IPS-NIHi7 (cell line): ENCODE results near the gene PAEP.
A peak's percentile ranks its signal among the peaks of the same experiment; 100 is the strongest.
"Not testable (repeated sequence)": the region's sequence is repeated elsewhere in the genome, so short reads cannot be mapped to it uniquely, and the experiment has no call there.

Source experiments
- DNase-seq: peaks from one replicate; pipeline ENCODE4 v3.0.0; 2012; ENCODE audit warnings: mixed read lengths; ENCODE audit errors: extremely low spot score

The PAEP gene

DNA sequence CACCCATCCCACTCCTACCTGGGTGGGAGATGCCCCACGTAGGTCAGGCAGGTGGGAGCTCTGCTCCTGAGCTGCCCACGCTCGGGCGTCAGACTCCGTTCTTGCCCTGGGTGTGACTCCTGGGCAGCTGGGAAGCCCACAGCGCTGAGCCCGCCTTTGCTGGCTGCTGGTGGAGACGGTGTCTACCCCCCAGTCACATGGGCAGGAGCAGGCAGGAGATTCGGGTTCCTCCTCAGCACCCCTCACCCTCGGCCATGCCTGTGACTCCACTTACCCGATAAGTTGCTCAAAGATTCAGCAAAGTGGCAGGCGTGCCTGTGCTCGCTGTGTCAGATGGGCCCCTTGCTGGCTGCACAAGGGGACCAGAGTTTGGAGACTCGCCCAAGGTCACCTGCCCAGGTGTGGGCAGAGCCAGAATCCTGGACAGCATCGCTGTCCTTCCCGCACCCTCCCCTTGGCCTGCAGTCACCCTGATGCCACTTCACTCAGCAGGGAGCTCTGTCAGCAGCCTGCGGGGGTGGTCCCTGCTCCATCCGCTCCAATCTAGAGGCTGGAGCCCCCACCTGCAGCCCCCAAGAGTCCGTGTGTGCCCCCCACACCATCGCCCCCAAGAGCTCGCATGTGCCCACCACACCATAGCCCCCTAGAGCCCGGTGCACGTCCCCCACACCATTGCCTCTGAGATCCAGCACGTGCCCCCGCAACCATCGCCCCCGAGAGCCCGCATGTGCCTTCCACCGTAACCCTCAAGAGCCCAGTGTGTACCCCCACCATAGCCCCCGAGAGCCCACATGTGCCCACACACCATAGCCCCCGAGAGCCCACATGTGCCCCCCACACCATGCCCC, 36.1 kb upstream of the PAEP start:
- peak; percentile 6 for DNase-seq

- peak; percentile 8 for DNase-seq
Measured at GRCh38 chr9:135526089-135526729, 35.3 kb upstream of the PAEP start.

GRCh38 chr9:135526730-135527571, 34.6 kb upstream of the PAEP start:
- DNase-seq, result peak; percentile 20

- not testable (repeated sequence) for DNase-seq
Measured at GRCh38 chr9:135528842-135529435, 32.6 kb upstream of the PAEP start.

DNA sequence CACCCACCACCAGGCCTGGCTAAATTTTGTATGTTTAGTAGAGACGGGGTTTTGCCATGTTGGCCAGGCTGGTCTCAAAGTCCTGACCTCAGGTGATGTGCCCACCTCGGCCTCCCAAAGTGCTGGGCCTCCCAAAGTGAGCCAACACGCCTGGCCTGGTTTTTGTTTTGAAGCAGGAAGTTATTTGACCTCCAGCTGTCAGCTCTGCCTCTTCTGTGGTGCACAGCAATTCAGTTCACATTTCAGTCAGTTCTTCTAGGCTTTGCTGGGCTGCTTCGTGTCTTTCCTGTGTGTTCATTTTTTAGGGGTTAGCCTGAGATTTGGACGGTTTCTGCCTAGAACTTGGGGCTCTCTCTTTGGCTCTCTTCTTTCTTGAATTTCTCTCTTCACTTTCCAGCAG, 31.4 kb upstream of the PAEP start:
- no peak for DNase-seq

- peak; percentile 2 for DNase-seq
Measured at GRCh38 chr9:135531096-135531495, 30.5 kb upstream of the PAEP start.

DNA sequence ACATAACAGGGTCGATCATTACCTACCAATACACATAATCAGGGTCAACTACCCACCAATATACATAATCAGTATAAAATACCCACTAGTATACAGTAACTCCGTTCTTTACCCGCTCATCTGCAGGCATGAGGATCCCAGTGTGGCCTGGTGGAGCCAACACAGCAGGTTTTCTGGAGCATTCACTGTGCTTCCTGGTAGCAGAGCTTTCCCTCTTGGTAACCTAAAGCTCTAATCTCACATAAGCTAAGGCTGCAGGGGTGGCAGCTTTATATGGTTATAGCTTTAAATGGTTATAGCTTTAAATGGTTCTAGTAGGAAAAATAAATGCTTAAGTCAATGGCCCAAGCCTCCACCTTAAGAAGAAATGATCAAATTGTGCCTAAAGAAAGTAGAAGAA, 28.4 kb upstream of the PAEP start:
- peak; percentile 3 for DNase-seq

GRCh38 chr9:135533674-135534073, 27.9 kb upstream of the PAEP start:
- DNase-seq, result peak; percentile 3

- peak; percentile 20 for DNase-seq
Measured at GRCh38 chr9:135534192-135534711, 27.3 kb upstream of the PAEP start.

DNA sequence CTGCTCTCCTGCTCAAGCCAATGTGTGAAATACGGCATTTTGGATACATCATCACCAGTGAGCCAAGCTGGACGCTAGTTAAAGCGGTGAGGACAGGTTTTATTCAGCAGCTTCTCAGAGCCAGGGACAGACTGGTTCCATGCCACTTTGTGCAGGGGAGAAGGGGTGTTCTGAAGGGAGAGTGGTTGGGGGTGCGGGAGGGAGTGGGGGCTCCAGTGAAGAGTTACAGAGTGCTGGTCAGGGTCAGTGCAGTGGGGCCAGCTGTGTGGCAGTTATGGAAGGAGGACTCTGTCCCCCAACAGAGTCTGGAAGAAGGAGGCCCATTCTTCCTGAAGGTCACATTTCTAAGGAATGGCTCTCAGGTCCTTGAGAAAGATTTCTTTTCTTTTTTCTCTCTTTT, 26.7 kb upstream of the PAEP start:
- DNase-seq, result not testable (repeated sequence)

DNA sequence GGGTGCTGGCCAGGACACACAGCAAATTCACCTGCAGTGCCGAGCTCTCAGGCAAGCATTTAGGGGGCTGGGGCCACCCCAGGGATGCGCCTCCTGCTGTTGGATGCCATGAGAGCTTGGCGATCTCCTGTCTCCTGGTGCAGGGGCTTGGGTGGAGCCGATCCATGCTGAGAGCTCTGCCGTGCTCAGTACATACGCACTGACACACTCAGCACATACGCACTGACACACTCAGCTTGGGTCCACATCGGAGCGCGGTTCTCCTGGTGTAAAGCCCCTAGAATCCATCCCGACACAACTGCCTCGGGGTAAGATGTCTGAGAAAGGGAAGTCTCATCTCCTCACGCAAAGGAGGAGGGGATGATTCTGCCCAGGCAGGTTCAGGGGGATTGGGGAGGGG, 25.9 kb upstream of the PAEP start:
- not testable (repeated sequence) for DNase-seq

DNA sequence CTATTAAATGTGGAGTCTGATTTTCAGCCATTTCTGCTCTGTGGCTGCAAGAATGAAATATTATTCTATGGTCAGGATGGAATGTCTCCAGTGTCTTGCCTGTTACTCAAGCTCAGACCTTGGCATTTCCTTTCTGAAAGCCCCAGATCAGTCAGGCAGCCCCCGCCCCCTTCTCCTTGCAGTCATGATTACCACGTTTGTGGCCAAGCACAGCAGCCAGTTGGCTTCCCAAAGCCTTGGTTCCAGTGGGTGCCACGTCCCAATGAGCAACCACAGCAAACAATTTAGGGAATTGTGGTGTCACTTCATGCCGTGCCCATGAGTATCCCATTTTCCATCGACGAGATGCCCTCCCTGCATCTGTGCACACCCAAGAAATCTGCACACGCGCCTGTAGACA, 25.3 kb upstream of the PAEP start:
- DNase-seq, result no peak

DNA sequence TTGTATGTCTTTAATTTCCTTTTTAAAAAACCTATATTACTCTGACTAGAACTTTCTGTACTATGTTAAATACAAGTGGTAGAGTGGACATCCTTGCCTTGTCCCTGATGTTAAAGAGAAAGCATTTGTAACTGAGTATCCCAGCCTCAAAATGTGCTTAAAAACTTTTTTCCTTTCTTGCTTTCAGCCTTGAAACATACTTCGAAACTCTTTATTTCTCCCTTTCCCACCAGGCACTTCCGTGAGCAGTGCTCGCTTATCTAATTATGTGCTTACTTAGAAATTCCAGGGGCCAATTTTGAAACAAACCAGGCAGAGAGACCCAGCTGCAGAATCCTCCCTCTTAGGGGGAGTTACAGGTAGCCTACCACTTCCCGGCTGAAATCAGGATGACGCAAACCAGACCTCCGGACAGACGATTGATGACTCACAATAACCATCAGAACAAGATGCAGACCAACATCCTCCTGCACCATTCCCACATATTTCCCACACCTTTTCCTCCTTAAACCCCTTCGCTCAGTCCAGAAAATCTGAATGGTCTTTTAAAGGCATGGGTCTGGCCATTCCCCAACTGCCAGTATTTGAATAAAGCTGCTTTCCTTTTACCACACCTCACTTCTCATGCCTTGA, 18.2 kb upstream of the PAEP start:
- not testable (repeated sequence) for DNase-seq

- no peak for DNase-seq
Measured at GRCh38 chr9:135544981-135545635, 16.4 kb upstream of the PAEP start.

DNA sequence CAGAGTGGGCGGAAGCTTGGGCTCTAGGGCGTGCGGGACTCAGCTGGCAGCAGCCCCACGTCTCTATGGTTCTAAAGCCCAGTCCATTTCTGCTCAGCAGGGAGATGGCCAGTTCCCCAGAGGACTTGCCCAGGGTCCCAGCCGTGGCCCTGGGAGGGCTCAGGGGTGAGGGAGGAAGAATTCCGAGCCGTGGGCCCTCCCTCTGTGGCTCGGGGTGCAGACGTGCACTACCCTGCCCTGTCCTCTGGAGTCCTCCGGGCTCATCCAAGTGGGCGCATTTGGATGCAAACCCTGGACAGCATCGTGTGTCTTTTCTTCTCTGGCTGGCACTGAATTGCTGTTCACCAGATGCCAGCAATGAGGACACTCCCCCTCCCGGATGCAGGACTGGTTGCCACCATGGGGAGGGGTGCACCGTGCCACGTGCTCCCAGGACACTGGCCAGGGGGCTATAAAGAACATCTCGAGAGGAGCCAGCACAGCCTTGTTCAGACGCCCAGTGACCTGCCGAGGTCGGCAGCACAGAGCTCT, 15.8 kb upstream of the PAEP start, which contains the start of gene OBP2A:
TSS of gene OBP2A (plus strand) at position 481 of the 531 bp plus-strand sequence. CDS start 55 bp downstream, outside the sequence.
- DNase-seq, result not testable (repeated sequence)

- not testable (repeated sequence) for DNase-seq
Measured at GRCh38 chr9:135546792-135547617, 14.6 kb upstream of the PAEP start.

GRCh38 chr9:135547756-135548736, 13.5 kb upstream of the PAEP start:
- DNase-seq, result no peak
